HEK293 (cell line): ENCODE data around the gene CDK5R2.

Experiments used
- CTCF ChIA-PET: fragments of 350-600 bp; formaldehyde crosslinking; extraction: SDS; loops from one replicate; lab custom pipeline; 2021; ENCODE audit warnings: antibody characterized with exemption; lab: Yijun Ruan, JAX
- POLR2A ChIA-PET: fragments of 300-600 bp; formaldehyde crosslinking; extraction: SDS; loops from one replicate; lab custom pipeline; 2020; ENCODE audit warnings: antibody characterized with exemption, inconsistent platforms; lab: Yijun Ruan, JAX
- H3K27ac ChIP-seq: fragments of 200-500 bp; sonication (Bioruptor generic); 2 replicates; pipeline ENCODE4 v1.5.1; 2014; ENCODE audit warnings: low read depth, low read length, control low read depth, inconsistent platforms; ENCODE audit errors: extremely low read depth
- H3K36me3 ChIP-seq, 2 experiments: fragments of 200-500 bp in 1 of 2; sonication (Bioruptor generic) in 1 of 2; 1 replicate in 1 of 2; 2 replicates in 1 of 2; pipeline ENCODE4 v1.5.1; 2014 to 2017; ENCODE audit warnings: inconsistent platforms in 2 of 2, low read length in 2 of 2; ENCODE audit not compliant: control insufficient read depth in 2 of 2, insufficient read depth in 1 of 2
- H3K4me1 ChIP-seq: fragments of 200-500 bp; sonication (Bioruptor generic); 2 replicates; pipeline ENCODE4 v1.5.1; 2014; ENCODE audit warnings: mild to moderate bottlenecking, low read length, inconsistent platforms; ENCODE audit not compliant: control insufficient read depth, insufficient read depth
- H3K4me3 ChIP-seq: 2 replicates; pipeline ENCODE4 v1.5.1; 2011; ENCODE audit warnings: low read depth, mild to moderate bottlenecking, control low read depth, low read length, moderate library complexity
- H3K9me3 ChIP-seq: fragments of 200-500 bp; sonication (Bioruptor generic); 2 replicates; pipeline ENCODE4 v1.5.1; 2014; ENCODE audit warnings: low read depth, low read length, inconsistent platforms; ENCODE audit not compliant: control insufficient read depth, insufficient read depth
- EGR2 ChIP-seq: fragments of 450-650 bp; formaldehyde crosslinking; IDR thresholded peaks from 2 replicates; pipeline ENCODE4 v1.5.1; 2016; ENCODE audit warnings: low read depth, missing biosample characterization, missing genetic modification characterization
- GLIS1 ChIP-seq: fragments of 450-650 bp; formaldehyde crosslinking; IDR thresholded peaks from 2 replicates; pipeline ENCODE4 v1.5.1; 2016; ENCODE audit warnings: missing biosample characterization, missing genetic modification characterization
- GLIS2 ChIP-seq: fragments of 450-650 bp; formaldehyde crosslinking; IDR thresholded peaks from 2 replicates; pipeline ENCODE4 v1.5.1; 2016; ENCODE audit warnings: missing biosample characterization, missing genetic modification characterization
- INSM2 ChIP-seq: fragments of 450-650 bp; formaldehyde crosslinking; IDR thresholded peaks from 2 replicates; pipeline ENCODE4 v1.5.1; 2016; ENCODE audit warnings: missing biosample characterization, missing genetic modification characterization
- TSHZ1 ChIP-seq: fragments of 450-650 bp; formaldehyde crosslinking; IDR thresholded peaks from 2 replicates; pipeline ENCODE4 v1.5.1; 2016; ENCODE audit warnings: missing biosample characterization, missing genetic modification characterization, borderline replicate concordance
- ZBTB11 ChIP-seq: fragments of 450-650 bp; formaldehyde crosslinking; conservative IDR thresholded peaks from 2 replicates; pipeline ENCODE4 v1.5.1; 2016; ENCODE audit warnings: low read depth, missing biosample characterization, missing genetic modification characterization
- ZBTB17 ChIP-seq: fragments of 450-650 bp; formaldehyde crosslinking; IDR thresholded peaks from 2 replicates; pipeline ENCODE4 v1.5.1; 2016; ENCODE audit warnings: missing biosample characterization, missing genetic modification characterization
- ZFHX2 ChIP-seq: fragments of 450-650 bp; formaldehyde crosslinking; conservative IDR thresholded peaks from 2 replicates; pipeline ENCODE4 v1.5.1; 2016; ENCODE audit warnings: missing biosample characterization, missing genetic modification characterization
- ZNF138 ChIP-seq: fragments of 450-650 bp; formaldehyde crosslinking; IDR thresholded peaks from 2 replicates; pipeline ENCODE4 v1.5.1; 2016; ENCODE audit warnings: missing biosample characterization, missing genetic modification characterization, borderline replicate concordance
- ZNF223 ChIP-seq: fragments of 450-650 bp; formaldehyde crosslinking; IDR thresholded peaks from 2 replicates; pipeline ENCODE4 v1.5.1; 2016; ENCODE audit warnings: missing biosample characterization, missing genetic modification characterization
- ZNF280D ChIP-seq: fragments of 450-650 bp; formaldehyde crosslinking; IDR thresholded peaks from 2 replicates; pipeline ENCODE4 v1.5.1; 2016; ENCODE audit warnings: missing biosample characterization, missing genetic modification characterization
- ZNF335 ChIP-seq: fragments of 450-650 bp; formaldehyde crosslinking; conservative IDR thresholded peaks from 2 replicates; pipeline ENCODE4 v1.5.1; 2016; ENCODE audit warnings: missing biosample characterization, missing genetic modification characterization
- ZNF341 ChIP-seq: fragments of 450-650 bp; formaldehyde crosslinking; IDR thresholded peaks from 2 replicates; pipeline ENCODE4; 2016; ENCODE audit warnings: low read depth, missing biosample characterization, missing genetic modification characterization
- ZNF354C ChIP-seq: fragments of 450-650 bp; formaldehyde crosslinking; IDR thresholded peaks from 2 replicates; pipeline ENCODE4 v1.5.1; 2016; ENCODE audit warnings: missing biosample characterization, missing genetic modification characterization, low read depth, borderline replicate concordance
- ZNF366 ChIP-seq: fragments of 450-650 bp; formaldehyde crosslinking; conservative IDR thresholded peaks from 2 replicates; pipeline ENCODE4 v1.5.1; 2016; ENCODE audit warnings: missing biosample characterization, missing genetic modification characterization
- ZNF398 ChIP-seq: fragments of 450-650 bp; formaldehyde crosslinking; IDR thresholded peaks from 2 replicates; pipeline ENCODE4 v1.5.1; 2017; ENCODE audit warnings: missing biosample characterization, missing genetic modification characterization
- ZNF692 ChIP-seq: fragments of 450-650 bp; formaldehyde crosslinking; IDR thresholded peaks from 2 replicates; pipeline ENCODE4 v1.5.1; 2016; ENCODE audit warnings: missing biosample characterization, missing genetic modification characterization
- ZNF776 ChIP-seq: fragments of 450-650 bp; formaldehyde crosslinking; IDR thresholded peaks from 2 replicates; pipeline ENCODE4 v1.5.0; 2017; ENCODE audit warnings: missing biosample characterization, missing genetic modification characterization, borderline replicate concordance

CDK5R2 gene

GRCh38 chr2:218985325-218986091 lies 26.0 kb downstream of the CDK5R2 start:
- POLR2A ChIA-PET, result no interaction called here
- CTCF ChIA-PET, result interaction anchor here (0.6 kb wide), 1 partner anchor 20 kb away, joined by 3 read pairs; no protein-coding TSS in a partner anchor
- no peaks in the 10 kb centered on the region; the same call in 1 of the 2 replicates for H3K4me1 ChIP-seq
- peak; percentile 59 for TF ChIP-seq ZNF335
- no peak for TF ChIP-seq ZNF354C (tag by site-specific recombination)
- TF ChIP-seq GLIS1, result peak; percentile 28
- peak; percentile 72 for TF ChIP-seq ZNF341 (tag by site-specific recombination)
- peak; percentile 80 for TF ChIP-seq ZNF692 (tag by site-specific recombination)
- 0 out of 2 replicates have a peak, but pooled peaks have one; percentile 10 for TF ChIP-seq EGR2 (tag by site-specific recombination)
- peak; percentile 82 for TF ChIP-seq ZNF398 (tag by site-specific recombination)
- TF ChIP-seq ZNF223, result peak; percentile 84
- TF ChIP-seq ZNF366 (tag by site-specific recombination), result peak; percentile 67
- TF ChIP-seq INSM2, result no peak
- no peak for TF ChIP-seq ZBTB11
- no peak for TF ChIP-seq ZNF280D (tag by site-specific recombination)
- no peak for TF ChIP-seq TSHZ1
- TF ChIP-seq ZBTB17 (tag by site-specific recombination), result 0 out of 2 replicates have a peak, but pooled peaks have one; percentile 14
- TF ChIP-seq ZFHX2 (tag by site-specific recombination), result peak; percentile 41
- TF ChIP-seq ZNF138, result no peak
- peak; percentile 70; the same call in 1 of the 2 replicates for TF ChIP-seq GLIS2 (tag by site-specific recombination)
- TF ChIP-seq ZNF776 (tag by site-specific recombination), result no peak

More at GRCh38 chr2:218985325-218986091, 26.0 kb downstream of the CDK5R2 start:
- Histone ChIP-seq H3K4me3 (no peak overlapping the region), H3K9me3 (no peaks in the 10 kb centered on the region), H3K36me3 (no peaks in the 10 kb centered on the region), H3K27ac (no peak overlapping the region)
